MM.1S (cell line): Measurements from ENCODE around the gene CDH22.

ENCODE experiments used
- DNase-seq: peaks from one replicate; pipeline ENCODE4 v3.0.0-alpha.2; 2015
- H2AFZ ChIP-seq: fragments of 300-600 bp; sonication (generic); 2 replicates; pipeline ENCODE4 v1.6.0; 2016; ENCODE audit warnings: antibody characterized with exemption, low read length
- H3F3A ChIP-seq: fragments of 300-600 bp; sonication (generic); 2 replicates; pipeline ENCODE4 v1.6.1; 2016; ENCODE audit warnings: mild to moderate bottlenecking, antibody characterized with exemption, low read length, moderate library complexity, mixed read lengths; ENCODE audit not compliant: insufficient read depth
- H3K27ac ChIP-seq: fragments of 300-600 bp; sonication (generic); 2 replicates; pipeline ENCODE4 v1.5.1; 2016; ENCODE audit warnings: mild to moderate bottlenecking, low read length
- H3K27me3 ChIP-seq: fragments of 300-600 bp; sonication (generic); replicated peaks from 2 replicates; pipeline ENCODE4 v1.6.0; 2016; ENCODE audit warnings: low read length; ENCODE audit not compliant: insufficient read depth
- H3K36me3 ChIP-seq: fragments of 300-600 bp; sonication (generic); replicated peaks from 2 replicates; pipeline ENCODE4 v1.6.1; 2016; ENCODE audit warnings: mild to moderate bottlenecking, low read length, mixed read lengths; ENCODE audit not compliant: insufficient read depth
- H3K4me1 ChIP-seq: fragments of 300-600 bp; sonication (generic); 2 replicates; pipeline ENCODE4 v1.6.1; 2016; ENCODE audit warnings: low read length, mixed read lengths
- H3K4me2 ChIP-seq: fragments of 300-600 bp; sonication (generic); 2 replicates; pipeline ENCODE4 v1.6.0; 2016; ENCODE audit warnings: low read depth, low read length
- H3K4me3 ChIP-seq: fragments of 300-600 bp; sonication (generic); 2 replicates; pipeline ENCODE4 v1.5.1; 2016; ENCODE audit warnings: low read length, mixed read lengths
- H3K79me2 ChIP-seq: fragments of 300-600 bp; sonication (generic); 2 replicates; pipeline ENCODE4 v1.6.1; 2016; ENCODE audit warnings: mixed run types, low read length, mixed read lengths
- H3K9ac ChIP-seq: fragments of 300-600 bp; sonication (generic); 2 replicates; pipeline ENCODE4 v1.6.1; 2016; ENCODE audit warnings: low read length, mixed read lengths
- H3K9me2 ChIP-seq: fragments of 300-600 bp; sonication (generic); replicated peaks from 2 replicates; pipeline ENCODE4 v1.6.1; 2016; ENCODE audit warnings: mild to moderate bottlenecking, low read length, mixed read lengths; ENCODE audit not compliant: insufficient read depth
- H3K9me3 ChIP-seq: fragments of 300-600 bp; sonication (generic); replicated peaks from 2 replicates; pipeline ENCODE4 v1.6.1; 2016; ENCODE audit warnings: mild to moderate bottlenecking, low read length, mixed read lengths; ENCODE audit not compliant: insufficient read depth
- H4K20me1 ChIP-seq: fragments of 300-600 bp; sonication (generic); 2 replicates; pipeline ENCODE4 v1.6.1; 2016; ENCODE audit warnings: mild to moderate bottlenecking, low read length, moderate library complexity, mixed read lengths; ENCODE audit not compliant: insufficient read depth
- EZH2 ChIP-seq: fragments of 300-600 bp; sonication (generic); optimal IDR thresholded peaks from 2 replicates; pipeline ENCODE3; 2017; ENCODE audit warnings: low read depth, mild to moderate bottlenecking, antibody characterized with exemption, low read length, mixed read lengths
- EZH2phosphoT487 ChIP-seq: fragments of 300-600 bp; sonication (generic); IDR thresholded peaks from 2 replicates; pipeline ENCODE4 v1.6.1; 2018; ENCODE audit warnings: antibody characterized with exemption, low read length
- TF ChIP-seq, protein P1 (sequence below): fragments of 300-600 bp; sonication (generic); IDR thresholded peaks from 2 replicates; pipeline ENCODE4 v1.5.1; 2016; ENCODE audit warnings: antibody characterized with exemption, low read length, mixed read lengths

The CDH22 gene

DNA sequence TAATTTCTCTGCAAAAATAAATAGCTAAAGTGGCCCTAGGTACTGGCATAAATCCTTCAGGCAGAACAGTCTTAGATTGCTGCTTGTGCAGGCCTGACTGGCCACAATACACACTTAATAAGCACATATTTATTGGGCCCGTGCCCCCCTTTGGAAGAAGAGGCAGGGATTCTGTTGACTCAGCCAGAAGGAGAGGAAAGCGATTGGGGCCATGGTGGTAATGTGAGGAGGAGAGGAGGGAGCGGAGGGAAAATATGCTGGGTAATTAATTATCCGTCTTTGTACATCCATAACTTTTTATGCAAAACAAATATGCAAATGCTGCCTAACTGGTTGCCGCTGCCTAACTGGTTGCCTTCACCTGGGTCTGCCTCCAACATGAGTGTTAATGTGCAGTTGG, 154.0 kb downstream of the CDH22 start:
- peaks cover 85% of the 10 kb centered on the region for H3K27me3 ChIP-seq
- no peaks in the 10 kb centered on the region for H3K4me1 ChIP-seq
- no peaks in the 10 kb centered on the region for H4K20me1 ChIP-seq
- H2AFZ ChIP-seq: no peak overlapping the region
- no peaks in the 10 kb centered on the region for H3K79me2 ChIP-seq
- H3F3A ChIP-seq: no peaks in the 10 kb centered on the region
- no peak for DNase-seq
- no peak overlapping the region for H3K27ac ChIP-seq
- H3K9me3 ChIP-seq: no peaks in the 10 kb centered on the region
- H3K4me2 ChIP-seq: no peak overlapping the region
- no peak overlapping the region for H3K4me3 ChIP-seq
- H3K9ac ChIP-seq: no peak overlapping the region
- TF ChIP-seq EZH2 (no peak), EZH2phosphoT487 (no peak)
- TF ChIP-seq, protein P1, sequence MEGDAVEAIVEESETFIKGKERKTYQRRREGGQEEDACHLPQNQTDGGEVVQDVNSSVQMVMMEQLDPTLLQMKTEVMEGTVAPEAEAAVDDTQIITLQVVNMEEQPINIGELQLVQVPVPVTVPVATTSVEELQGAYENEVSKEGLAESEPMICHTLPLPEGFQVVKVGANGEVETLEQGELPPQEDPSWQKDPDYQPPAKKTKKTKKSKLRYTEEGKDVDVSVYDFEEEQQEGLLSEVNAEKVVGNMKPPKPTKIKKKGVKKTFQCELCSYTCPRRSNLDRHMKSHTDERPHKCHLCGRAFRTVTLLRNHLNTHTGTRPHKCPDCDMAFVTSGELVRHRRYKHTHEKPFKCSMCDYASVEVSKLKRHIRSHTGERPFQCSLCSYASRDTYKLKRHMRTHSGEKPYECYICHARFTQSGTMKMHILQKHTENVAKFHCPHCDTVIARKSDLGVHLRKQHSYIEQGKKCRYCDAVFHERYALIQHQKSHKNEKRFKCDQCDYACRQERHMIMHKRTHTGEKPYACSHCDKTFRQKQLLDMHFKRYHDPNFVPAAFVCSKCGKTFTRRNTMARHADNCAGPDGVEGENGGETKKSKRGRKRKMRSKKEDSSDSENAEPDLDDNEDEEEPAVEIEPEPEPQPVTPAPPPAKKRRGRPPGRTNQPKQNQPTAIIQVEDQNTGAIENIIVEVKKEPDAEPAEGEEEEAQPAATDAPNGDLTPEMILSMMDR: no peak
- no peaks in the 10 kb centered on the region for H3K9me2 ChIP-seq
- no peaks in the 10 kb centered on the region for H3K36me3 ChIP-seq

- Histone ChIP-seq H3F3A (no peaks in the 10 kb centered on the region), H3K4me2 (no peak overlapping the region), H3K36me3 (no peaks in the 10 kb centered on the region), H3K27me3 (peaks cover 85% of the 10 kb centered on the region), H4K20me1 (no peaks in the 10 kb centered on the region), H3K79me2 (no peaks in the 10 kb centered on the region), H3K9ac (no peak overlapping the region), H3K4me1 (no peaks in the 10 kb centered on the region), H3K9me2 (no peaks in the 10 kb centered on the region), H3K27ac (no peak overlapping the region), H2AFZ (no peak overlapping the region), H3K9me3 (no peaks in the 10 kb centered on the region), H3K4me3 (no peak overlapping the region)
- TF ChIP-seq EZH2phosphoT487: no peak
- no peak for DNase-seq
Measured at GRCh38 chr20:46152824-46153586, 155.3 kb downstream of the CDH22 start.

- Histone ChIP-seq H3K4me2 (no peak overlapping the region), H2AFZ (no peak overlapping the region), H3K79me2 (no peaks in the 10 kb centered on the region), H3F3A (no peaks in the 10 kb centered on the region), H3K9me3 (no peaks in the 10 kb centered on the region), H3K27me3 (peaks cover 85% of the 10 kb centered on the region), H3K36me3 (no peaks in the 10 kb centered on the region), H3K9me2 (no peaks in the 10 kb centered on the region), H3K4me3 (no peak overlapping the region), H3K27ac (no peak overlapping the region), H3K4me1 (no peaks in the 10 kb centered on the region), H4K20me1 (no peaks in the 10 kb centered on the region), H3K9ac (no peak overlapping the region)
- TF ChIP-seq, protein P1: peak; percentile 59
- no peak for TF ChIP-seq EZH2
- no peak for TF ChIP-seq EZH2phosphoT487
- DNase-seq: peak; percentile 10
Measured at GRCh38 chr20:46151936-46152335, 156.4 kb downstream of the CDH22 start.

GRCh38 chr20:46150943-46151342, 157.4 kb downstream of the CDH22 start:
- Histone ChIP-seq H3K27me3 (peaks cover 93% of the 10 kb centered on the region), H3K36me3 (no peaks in the 10 kb centered on the region), H3K79me2 (no peaks in the 10 kb centered on the region), H4K20me1 (no peaks in the 10 kb centered on the region), H3K4me2 (no peak overlapping the region), H3K27ac (no peak overlapping the region), H3F3A (no peaks in the 10 kb centered on the region), H3K9me3 (no peaks in the 10 kb centered on the region), H3K4me1 (no peaks in the 10 kb centered on the region), H2AFZ (no peak overlapping the region), H3K9ac (no peak overlapping the region), H3K4me3 (no peak overlapping the region), H3K9me2 (no peaks in the 10 kb centered on the region)
- TF ChIP-seq, protein P1: no peak
- no peak for TF ChIP-seq EZH2phosphoT487
- TF ChIP-seq EZH2: no peak
- no peak for DNase-seq
